ENCODE measurements around the gene MEMO1. TPM values are rescaled to one million over a fixed set of nuclear protein-coding genes. Genes with fewer than 3 reads are reported as not detected.

Gene MEMO1
- total RNA-seq, 2 donors from 2014 or later, result 5.6 to 13.2 TPM

DNA sequence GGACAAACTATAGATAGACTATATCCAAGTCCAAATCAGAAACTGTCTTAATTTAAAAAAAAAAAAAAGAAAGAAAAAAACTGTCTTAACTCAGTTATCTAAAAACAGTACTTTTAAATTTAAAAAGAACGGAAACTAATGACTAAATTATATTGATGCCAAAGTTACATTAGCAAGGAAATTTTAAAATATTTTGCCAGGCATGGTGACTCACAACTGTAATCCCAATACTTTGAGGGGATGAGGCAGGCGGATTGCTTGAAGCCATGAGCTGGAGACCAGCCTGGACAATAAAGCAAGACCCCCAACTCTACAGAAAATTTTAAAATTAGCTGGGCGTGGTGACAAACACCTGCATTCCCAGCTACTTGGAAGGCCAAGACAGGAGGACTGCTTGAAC lies 30.9 kb downstream of the MEMO1 start:
- H3K36me3 ChIP-seq (replicated peaks in 1 of 2; ENCODE audit: insufficient read depth in 1 of 2, low read depth in 2 of 2), result no peaks in the 10 kb centered on the region
- TF ChIP-seq CTCF (IDR thresholded peaks at IDR 0.05), result no peak
- no peak for TF ChIP-seq POLR2A (IDR thresholded peaks at IDR 0.05)
- no peaks in the 10 kb centered on the region for H3K4me1 ChIP-seq
- H3K9me3 ChIP-seq, result no peaks in the 10 kb centered on the region
- H3K27me3 ChIP-seq, result no peaks in the 10 kb centered on the region
- 86 to 87% methylated on average over 3 of the region's 3 CpGs for WGBS, 2 donors
- no peak for DNase-seq
- intact Hi-C loops (cut with DNase I), result no loop called here
- H3K4me3 ChIP-seq, result no peak overlapping the region
- no peak for ATAC-seq
- no peak overlapping the region for H3K27ac ChIP-seq

DNA sequence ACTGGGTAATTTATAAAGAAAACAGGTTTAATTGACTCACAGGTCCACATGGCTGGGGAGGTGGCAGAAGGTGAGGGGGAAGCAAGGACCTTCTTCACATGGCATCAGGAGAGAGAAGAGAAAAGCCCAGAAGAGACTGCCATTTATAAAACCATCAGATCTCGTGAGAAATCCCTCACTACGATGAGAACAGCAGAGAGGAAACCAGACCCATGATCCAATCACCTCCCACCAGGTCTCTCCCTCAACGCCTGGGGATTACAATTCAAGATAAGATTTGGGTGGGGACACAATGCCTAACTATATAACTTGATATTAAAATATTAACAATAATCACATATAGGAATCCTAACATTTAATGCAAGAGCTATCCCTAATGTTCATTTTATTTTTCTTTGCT lies 31.8 kb downstream of the MEMO1 start:
- DNase-seq, result no peak
- Histone ChIP-seq H3K36me3 (replicated peaks in 1 of 2; ENCODE audit: insufficient read depth in 1 of 2, low read depth in 2 of 2) (no peaks in the 10 kb centered on the region), H3K27ac (no peak overlapping the region), H3K4me3 (no peak overlapping the region), H3K9me3 (no peaks in the 10 kb centered on the region), H3K27me3 (no peaks in the 10 kb centered on the region), H3K4me1 (no peaks in the 10 kb centered on the region)
- no peak for ATAC-seq
- no peak for TF ChIP-seq CTCF (IDR thresholded peaks at IDR 0.05)
- 90 to 94% methylated on average over 3 of the region's 3 CpGs for whole genome bisulfite sequencing, 2 donors
- intact Hi-C loops (cut with DNase I), result no loop called here

DNA sequence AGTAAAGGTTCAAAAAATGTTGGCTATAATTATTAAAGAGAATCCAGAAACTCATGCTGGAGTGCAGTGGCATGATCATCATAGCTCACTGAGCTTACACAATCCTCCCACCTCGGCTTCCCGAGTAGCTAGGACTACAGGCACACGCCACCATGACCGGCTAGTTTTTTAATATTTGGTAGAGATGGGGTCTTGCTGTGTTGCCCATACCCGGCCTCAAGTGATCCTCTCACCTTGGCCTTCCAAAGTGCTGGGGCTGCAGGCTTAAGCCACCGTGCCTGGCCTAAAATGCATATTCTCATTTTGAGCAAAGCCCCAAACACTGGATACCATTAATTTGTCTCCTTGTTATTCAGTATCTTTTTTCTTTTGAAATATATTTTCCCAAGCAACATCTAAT lies 32.4 kb downstream of the MEMO1 start:
- intact Hi-C loops (cut with DNase I), result no loop called here
- TF ChIP-seq POLR2A (IDR thresholded peaks at IDR 0.05) (no peak), CTCF (IDR thresholded peaks at IDR 0.05) (no peak)
- Histone ChIP-seq H3K36me3 (replicated peaks in 1 of 2; ENCODE audit: insufficient read depth in 1 of 2, low read depth in 2 of 2) (no peaks in the 10 kb centered on the region), H3K27ac (no peak overlapping the region), H3K9me3 (no peaks in the 10 kb centered on the region), H3K4me3 (no peak overlapping the region), H3K4me1 (no peaks in the 10 kb centered on the region), H3K27me3 (no peaks in the 10 kb centered on the region)
- DNase-seq (no peak), ATAC-seq (no peak)
- 90 to 94% methylated on average over 6 of the region's 6 CpGs for WGBS, 2 donors

- no peak for DNase-seq
- H3K27ac ChIP-seq, result no peak overlapping the region
- H3K36me3 ChIP-seq (replicated peaks in 1 of 2; ENCODE audit: insufficient read depth in 1 of 2, low read depth in 2 of 2), result no peaks in the 10 kb centered on the region
- intact Hi-C loops (cut with DNase I), result no loop called here
- no peaks in the 10 kb centered on the region for H3K9me3 ChIP-seq
- no peak for ATAC-seq
- TF ChIP-seq CTCF (IDR thresholded peaks at IDR 0.05), result no peak
- no peak for TF ChIP-seq POLR2A (IDR thresholded peaks at IDR 0.05)
- no peak overlapping the region for H3K4me3 ChIP-seq
- H3K27me3 ChIP-seq, result no peaks in the 10 kb centered on the region
- H3K4me1 ChIP-seq, result no peaks in the 10 kb centered on the region
These were observed 37.1 kb downstream of the MEMO1 start for GRCh38 chr2:31973665-31974064.

DNA sequence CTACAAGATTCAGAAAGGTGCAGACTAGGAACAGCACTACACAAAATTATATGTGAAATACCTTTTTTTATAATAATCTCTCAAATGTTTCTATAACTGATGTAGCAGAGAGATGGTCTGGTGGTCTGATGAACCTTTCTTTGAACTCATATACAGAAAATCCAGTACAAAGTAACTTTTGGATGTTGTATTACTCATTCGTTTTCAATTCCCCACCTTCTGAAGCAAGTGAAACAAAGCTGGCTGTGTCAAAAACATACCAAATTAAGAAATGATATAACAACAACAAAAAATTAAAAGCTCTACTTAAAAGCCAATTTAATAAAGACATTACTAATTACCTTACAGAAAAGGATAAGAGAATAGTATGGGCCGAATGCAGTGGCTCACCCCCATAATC lies 38.7 kb downstream of the MEMO1 start:
- H3K36me3 ChIP-seq (replicated peaks in 1 of 2; ENCODE audit: insufficient read depth in 1 of 2, low read depth in 2 of 2), result no peaks in the 10 kb centered on the region
- intact Hi-C loops (cut with DNase I), result no loop called here
- H3K27me3 ChIP-seq, result no peaks in the 10 kb centered on the region
- no peak overlapping the region for H3K27ac ChIP-seq
- TF ChIP-seq POLR2A (IDR thresholded peaks at IDR 0.05), result no peak
- TF ChIP-seq CTCF (IDR thresholded peaks at IDR 0.05), result no peak
- no peak overlapping the region for H3K4me3 ChIP-seq
- no peaks in the 10 kb centered on the region for H3K9me3 ChIP-seq
- 89 to 97% methylated on average over 2 of the region's 2 CpGs for WGBS, 2 donors
- DNase-seq (no peak), ATAC-seq (no peak)
- no peaks in the 10 kb centered on the region for H3K4me1 ChIP-seq
